ENCODE results near the gene SNRNP200. TPM values are rescaled to one million over a fixed set of nuclear protein-coding genes. Genes with fewer than 3 reads are reported as not detected.

SNRNP200 gene
- total RNA-seq, 4 donors from 2014 or later, result 85.3 to 123 (median 104) TPM

DNA sequence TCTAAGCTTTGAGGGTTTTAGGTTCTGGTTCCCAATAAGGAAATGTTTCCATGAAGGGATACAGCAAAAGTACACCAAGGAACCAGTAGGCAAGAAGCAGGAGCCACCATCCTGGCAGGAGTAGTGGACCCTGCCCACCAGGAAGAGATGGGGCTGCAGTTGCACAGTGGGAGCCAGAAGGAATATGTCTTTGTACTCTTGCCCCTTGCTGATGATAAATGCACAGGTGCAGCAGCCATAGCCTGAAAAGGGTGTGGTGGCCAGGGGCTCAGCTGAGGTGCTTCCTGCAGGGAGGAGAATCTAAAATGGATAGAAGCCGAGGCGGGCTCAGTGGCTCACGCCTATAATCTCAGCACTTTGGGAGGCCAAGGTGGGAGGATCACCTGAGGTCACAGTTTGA is 67.1 kb downstream of the SNRNP200 start:
- intact Hi-C loops (cut with DNase I), result no loop called here
- Histone ChIP-seq H3K4me3 (replicated peaks in 1 of 3) (no peak overlapping the region), H3K9me3 (no peaks in the 10 kb centered on the region), H3K4me1 (peaks cover 0 to 8% of the 10 kb centered on the region in 2 donors), H3K27ac (no peak overlapping the region), H3K27me3 (no peaks in the 10 kb centered on the region), H3K36me3 (no peaks in the 10 kb centered on the region)
- 97% methylated on average over 3 of the region's 3 CpGs for WGBS, 2 donors
- DNase-seq, result no peak
- TF ChIP-seq POLR2A (IDR thresholded peaks at IDR 0.05), result no peak
- TF ChIP-seq, protein P1, sequence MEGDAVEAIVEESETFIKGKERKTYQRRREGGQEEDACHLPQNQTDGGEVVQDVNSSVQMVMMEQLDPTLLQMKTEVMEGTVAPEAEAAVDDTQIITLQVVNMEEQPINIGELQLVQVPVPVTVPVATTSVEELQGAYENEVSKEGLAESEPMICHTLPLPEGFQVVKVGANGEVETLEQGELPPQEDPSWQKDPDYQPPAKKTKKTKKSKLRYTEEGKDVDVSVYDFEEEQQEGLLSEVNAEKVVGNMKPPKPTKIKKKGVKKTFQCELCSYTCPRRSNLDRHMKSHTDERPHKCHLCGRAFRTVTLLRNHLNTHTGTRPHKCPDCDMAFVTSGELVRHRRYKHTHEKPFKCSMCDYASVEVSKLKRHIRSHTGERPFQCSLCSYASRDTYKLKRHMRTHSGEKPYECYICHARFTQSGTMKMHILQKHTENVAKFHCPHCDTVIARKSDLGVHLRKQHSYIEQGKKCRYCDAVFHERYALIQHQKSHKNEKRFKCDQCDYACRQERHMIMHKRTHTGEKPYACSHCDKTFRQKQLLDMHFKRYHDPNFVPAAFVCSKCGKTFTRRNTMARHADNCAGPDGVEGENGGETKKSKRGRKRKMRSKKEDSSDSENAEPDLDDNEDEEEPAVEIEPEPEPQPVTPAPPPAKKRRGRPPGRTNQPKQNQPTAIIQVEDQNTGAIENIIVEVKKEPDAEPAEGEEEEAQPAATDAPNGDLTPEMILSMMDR (IDR thresholded peaks at IDR 0.05), result no peak

DNA sequence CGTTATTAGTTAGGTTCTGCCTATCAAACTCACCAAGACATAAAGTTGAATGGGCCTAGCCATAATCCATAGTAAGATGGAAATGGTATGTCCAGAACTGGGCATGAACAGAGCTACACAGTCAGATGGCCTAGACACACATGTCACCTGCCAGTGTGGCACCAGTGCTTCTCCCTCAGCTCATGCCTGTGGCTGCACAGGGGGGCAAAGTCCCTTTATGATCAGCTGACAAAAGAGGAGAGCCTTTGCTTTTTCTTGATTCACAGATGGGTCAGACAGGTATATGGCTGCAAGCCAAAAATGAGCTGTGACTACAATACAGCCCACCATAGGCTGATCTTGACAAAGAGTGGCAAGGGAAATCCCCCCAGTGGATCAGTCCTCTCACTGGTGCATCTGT is 68.5 kb downstream of the SNRNP200 start:
- Histone ChIP-seq H3K27ac (no peak overlapping the region), H3K27me3 (no peaks in the 10 kb centered on the region), H3K4me1 (peaks cover 0 to under 1% of the 10 kb centered on the region in 2 donors), H3K4me3 (replicated peaks in 1 of 3) (no peak overlapping the region), H3K9me3 (no peaks in the 10 kb centered on the region), H3K36me3 (no peaks in the 10 kb centered on the region)
- no peak for DNase-seq
- 100% methylated on average over 1 of the region's 1 CpG for WGBS, 2 donors
- TF ChIP-seq POLR2A (IDR thresholded peaks at IDR 0.05), result no peak
- TF ChIP-seq, protein P1 (IDR thresholded peaks at IDR 0.05), result no peak
- intact Hi-C loops (cut with DNase I), result no loop called here

DNA sequence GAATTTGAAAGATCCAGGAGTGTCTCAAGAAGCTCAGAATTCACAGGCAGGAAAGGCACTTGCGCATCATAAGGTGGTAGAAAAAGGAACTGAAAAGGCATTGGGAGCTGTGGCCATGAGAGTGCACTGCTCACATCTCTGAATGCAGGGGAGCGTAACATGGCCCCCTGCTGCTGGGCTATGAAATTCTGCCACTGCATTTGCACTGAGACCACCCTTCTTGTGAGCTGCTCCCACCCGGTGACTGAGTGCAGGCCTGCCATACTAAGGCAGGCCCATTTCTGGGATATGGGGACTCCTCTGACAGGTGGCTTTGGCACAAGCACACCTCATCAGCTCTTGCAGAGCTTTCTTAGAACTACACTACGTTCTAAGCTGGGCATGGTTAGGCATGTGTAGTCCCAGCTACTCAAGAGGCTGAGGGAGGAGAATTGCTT is 71.4 kb downstream of the SNRNP200 start:
- no peaks in the 10 kb centered on the region for H3K27me3 ChIP-seq
- H3K36me3 ChIP-seq, result no peaks in the 10 kb centered on the region
- 78 to 86% methylated on average over 4 of the region's 4 CpGs for WGBS, 2 donors
- no peaks in the 10 kb centered on the region for H3K9me3 ChIP-seq
- H3K4me1 ChIP-seq, result peaks cover 0 to 3% of the 10 kb centered on the region in 2 donors
- H3K27ac ChIP-seq, result no peak overlapping the region
- DNase-seq, result no peak
- no peak overlapping the region for H3K4me3 ChIP-seq (replicated peaks in 1 of 3)
- intact Hi-C loops (cut with DNase I), result no loop called here
- TF ChIP-seq POLR2A (IDR thresholded peaks at IDR 0.05), result no peak
- TF ChIP-seq, protein P1 (IDR thresholded peaks at IDR 0.05), result no peak

DNA sequence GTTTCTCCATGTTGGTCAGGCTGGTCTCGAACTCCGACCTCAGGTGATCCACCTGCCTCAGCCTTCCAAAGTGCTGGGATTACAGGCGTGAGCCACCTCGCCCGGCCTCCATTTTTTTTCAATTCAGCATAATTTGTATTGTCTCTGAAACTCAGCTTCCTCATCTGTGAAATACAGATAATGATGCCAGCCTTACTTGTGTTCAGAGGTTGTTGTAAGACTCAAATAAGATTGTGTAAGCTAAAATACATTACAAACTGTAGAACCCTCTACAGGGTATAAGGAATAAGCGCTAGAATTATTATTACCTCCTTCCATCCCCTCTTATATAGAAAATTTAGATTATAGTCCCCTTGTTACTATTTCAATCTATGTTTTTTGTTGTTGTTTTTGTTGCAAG is 71.9 kb downstream of the SNRNP200 start:
- no peaks in the 10 kb centered on the region for H3K36me3 ChIP-seq
- WGBS, 2 donors, result 93 to 100% methylated on average over 6 of the region's 6 CpGs
- intact Hi-C loops (cut with DNase I), result no loop called here

DNA sequence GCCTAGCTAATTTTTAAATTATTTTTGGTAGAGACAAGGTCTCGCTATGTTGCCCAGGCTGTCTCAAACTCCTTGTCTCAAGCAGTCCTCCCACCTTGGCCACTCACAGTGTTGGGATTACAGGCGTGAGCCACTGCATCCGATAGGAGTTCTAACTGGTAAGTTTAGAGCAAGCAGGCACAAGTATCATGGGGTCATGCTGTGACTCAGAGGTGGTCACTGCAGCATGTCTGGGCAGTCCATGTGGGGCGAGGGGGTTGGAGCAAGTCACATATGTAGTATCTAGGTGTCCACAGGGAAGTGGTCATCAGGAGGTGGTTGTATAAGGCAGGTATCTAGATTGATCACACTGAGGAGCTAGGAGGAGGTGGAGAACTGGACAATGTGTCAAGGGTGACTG is 74.0 kb downstream of the SNRNP200 start:
- DNase-seq, result no peak
- WGBS, 2 donors, result 82 to 95% methylated on average over 4 of the region's 4 CpGs
- H3K4me1 ChIP-seq, result peaks cover 0 to 3% of the 10 kb centered on the region in 2 donors

More for the DNA sequence above, 71.9 kb downstream of the SNRNP200 start:
- Histone ChIP-seq H3K27me3 (no peaks in the 10 kb centered on the region), H3K9me3 (no peaks in the 10 kb centered on the region), H3K4me1 (peaks cover 0 to 3% of the 10 kb centered on the region in 2 donors), H3K4me3 (replicated peaks in 1 of 3) (no peak overlapping the region), H3K27ac (no peak overlapping the region)
- TF ChIP-seq POLR2A (IDR thresholded peaks at IDR 0.05), result no peak
- TF ChIP-seq, protein P1 (IDR thresholded peaks at IDR 0.05), result no peak
- DNase-seq, result no peak

More for the DNA sequence above, 74.0 kb downstream of the SNRNP200 start:
- no peak for TF ChIP-seq POLR2A (IDR thresholded peaks at IDR 0.05)
- TF ChIP-seq, protein P1 (IDR thresholded peaks at IDR 0.05), result no peak
- H3K9me3 ChIP-seq, result no peaks in the 10 kb centered on the region
- no peaks in the 10 kb centered on the region for H3K36me3 ChIP-seq
- intact Hi-C loops (cut with DNase I), result no loop called here
- H3K27ac ChIP-seq, result no peak overlapping the region
- no peaks in the 10 kb centered on the region for H3K27me3 ChIP-seq
- no peak overlapping the region for H3K4me3 ChIP-seq (replicated peaks in 1 of 3)
